H9 (cell line): ENCODE data around the gene PPARD. TPM values are rescaled to one million over a fixed set of nuclear protein-coding genes. Genes with fewer than 3 reads are reported as not detected.

Experiments used
- DNase-seq: peaks from one replicate; pipeline ENCODE4 v3.0.0-alpha.2; 2017
- H2AFZ ChIP-seq: one replicate; pipeline ENCODE4 v1.6.1; 2013; ENCODE audit warnings: mild to moderate bottlenecking, low read length, control low read depth, moderate library complexity
- H2AK5ac ChIP-seq: 2 replicates; pipeline ENCODE4 v1.6.1; 2013; ENCODE audit warnings: low read length, control low read depth, mixed read lengths; ENCODE audit not compliant: insufficient read length
- H2BK120ac ChIP-seq: one replicate; pipeline ENCODE4 v1.6.1; 2013; ENCODE audit warnings: low read depth, mild to moderate bottlenecking, low read length, control low read depth, inconsistent platforms; ENCODE audit not compliant: poor library complexity, severe bottlenecking
- H2BK12ac ChIP-seq: 2 replicates; pipeline ENCODE4 v1.6.1; 2013; ENCODE audit warnings: low read length, control low read depth, mixed read lengths, low read depth; ENCODE audit not compliant: insufficient read length
- H2BK15ac ChIP-seq: 2 replicates; pipeline ENCODE4 v1.6.1; 2013; ENCODE audit warnings: low read depth, low read length, control low read depth
- H2BK20ac ChIP-seq: one replicate; pipeline ENCODE4 v1.6.1; 2013; ENCODE audit warnings: low read depth, mild to moderate bottlenecking, low read length, control low read depth, inconsistent platforms; ENCODE audit not compliant: poor library complexity, severe bottlenecking
- H2BK5ac ChIP-seq: 2 replicates; pipeline ENCODE4 v1.6.1; 2013; ENCODE audit warnings: low read length, control low read depth, mixed read lengths; ENCODE audit not compliant: insufficient read length
- H3K14ac ChIP-seq: 2 replicates; pipeline ENCODE4 v1.6.1; 2013; ENCODE audit warnings: low read length, control low read depth; ENCODE audit not compliant: insufficient read depth
- H3K18ac ChIP-seq: 2 replicates; pipeline ENCODE4 v1.6.1; 2013; ENCODE audit warnings: low read depth, mild to moderate bottlenecking, mixed read lengths, low read length, control low read depth; ENCODE audit not compliant: insufficient read length
- H3K23ac ChIP-seq: 2 replicates; pipeline ENCODE4 v1.6.1; 2013; ENCODE audit warnings: low read length, control low read depth, mixed read lengths, low read depth; ENCODE audit not compliant: insufficient read length
- H3K23me2 ChIP-seq: 2 replicates; pipeline ENCODE4 v1.6.1; 2013; ENCODE audit warnings: low read depth, mild to moderate bottlenecking, mixed read lengths, low read length, control low read depth; ENCODE audit not compliant: insufficient read length, poor library complexity, severe bottlenecking
- H3K27ac ChIP-seq: 2 replicates; pipeline ENCODE4 v1.5.1; 2013; ENCODE audit warnings: low read length, control low read depth, mixed read lengths, low read depth; ENCODE audit not compliant: insufficient read length
- H3K27me3 ChIP-seq: 2 replicates; pipeline ENCODE4 v1.6.1; 2013; ENCODE audit warnings: low read length, control low read depth, inconsistent platforms; ENCODE audit not compliant: insufficient read depth
- H3K4ac ChIP-seq: 2 replicates; pipeline ENCODE4 v1.6.1; 2013; ENCODE audit warnings: low read depth, mild to moderate bottlenecking, control low read depth, inconsistent platforms, low read length, moderate library complexity
- H3K4me1 ChIP-seq: 2 replicates; pipeline ENCODE4 v1.6.1; 2013; ENCODE audit warnings: low read length, control low read depth, inconsistent platforms; ENCODE audit not compliant: insufficient read depth
- H3K4me2 ChIP-seq: 2 replicates; pipeline ENCODE4 v1.6.1; 2013; ENCODE audit warnings: low read length, control low read depth, mixed read lengths; ENCODE audit not compliant: insufficient read length, insufficient read depth
- H3K56ac ChIP-seq: 2 replicates; pipeline ENCODE4 v1.6.1; 2013; ENCODE audit warnings: low read depth, mild to moderate bottlenecking, mixed read lengths, low read length, control low read depth; ENCODE audit not compliant: insufficient read length
- H3K79me1 ChIP-seq: 2 replicates; pipeline ENCODE4 v1.6.1; 2013; ENCODE audit warnings: low read depth, mild to moderate bottlenecking, moderate library complexity, low read length, control low read depth, inconsistent platforms; ENCODE audit not compliant: insufficient read depth, poor library complexity, severe bottlenecking
- H3K79me2 ChIP-seq: 2 replicates; pipeline ENCODE4 v1.6.1; 2013; ENCODE audit warnings: low read length, control low read depth, inconsistent platforms; ENCODE audit not compliant: insufficient read depth
- H3K9ac ChIP-seq: 2 replicates; pipeline ENCODE4 v1.6.1; 2013; ENCODE audit warnings: low read length, control low read depth, mixed read lengths; ENCODE audit not compliant: insufficient read length; ENCODE audit errors: extremely low read depth
- H3K9me3 ChIP-seq: one replicate; pipeline ENCODE4 v1.6.1; 2013; ENCODE audit warnings: low read depth, low read length, inconsistent platforms; ENCODE audit not compliant: control insufficient read depth
- H3T11ph ChIP-seq: one replicate; pipeline ENCODE4 v1.6.1; 2013; ENCODE audit warnings: mild to moderate bottlenecking, low read length, control low read depth, inconsistent platforms
- H4K20me1 ChIP-seq: one replicate; pipeline ENCODE4 v1.6.1; 2013; ENCODE audit not compliant: control insufficient read depth, insufficient read length, insufficient read depth
- H4K5ac ChIP-seq: 2 replicates; pipeline ENCODE4 v1.6.1; 2013; ENCODE audit warnings: low read depth, mild to moderate bottlenecking, mixed read lengths, low read length, control low read depth; ENCODE audit not compliant: insufficient read length
- H4K8ac ChIP-seq: replicated peaks from 2 replicates; pipeline ENCODE4 v1.6.1; 2013; ENCODE audit warnings: low read length, control low read depth, mixed read lengths, low read depth; ENCODE audit not compliant: insufficient read length
- H4K91ac ChIP-seq: 2 replicates; pipeline ENCODE4 v1.6.1; 2013; ENCODE audit warnings: low read depth, mild to moderate bottlenecking, moderate library complexity, mixed read lengths, low read length, control low read depth; ENCODE audit not compliant: insufficient read length
- H3K27ac Mint-ChIP-seq, 3 experiments: 2 replicates in 2 of 3; 3 replicates in 1 of 3; pipeline ENCODE4 v1.8.0; 2020 to 2021; ENCODE audit warnings: mixed read lengths in 3 of 3, mild to moderate bottlenecking in 1 of 3, moderate library complexity in 1 of 3
- H3K27me3 Mint-ChIP-seq: 2 replicates; pipeline ENCODE4 v1.8.0; 2021; ENCODE audit warnings: low read depth, mild to moderate bottlenecking, moderate library complexity, mixed read lengths
- H3K36me3 Mint-ChIP-seq, 3 experiments: 2 replicates in 2 of 3; 3 replicates in 1 of 3; pipeline ENCODE4 v1.8.0; 2020 to 2021; ENCODE audit warnings: low read depth in 3 of 3, mixed read lengths in 3 of 3; ENCODE audit not compliant: insufficient read depth in 1 of 3
- H3K4me1 Mint-ChIP-seq, 2 experiments: 2 replicates each; pipeline ENCODE4 v1.8.0; 2020; ENCODE audit warnings: mixed read lengths in 2 of 2
- H3K4me3 Mint-ChIP-seq, 2 experiments: 2 replicates in 1 of 2; 3 replicates in 1 of 2; pipeline ENCODE4 v1.8.0; 2020 to 2021; ENCODE audit warnings: mild to moderate bottlenecking in 2 of 2, mixed read lengths in 2 of 2, moderate library complexity in 1 of 2
- H3K9me3 Mint-ChIP-seq, 2 experiments: 2 replicates in 1 of 2; 3 replicates in 1 of 2; pipeline ENCODE4 v1.8.0; 2020; ENCODE audit warnings: mild to moderate bottlenecking in 2 of 2, mixed read lengths in 2 of 2, moderate library complexity in 1 of 2
- CTCF ChIP-seq: fragments of 200-600 bp; sonication (generic); conservative IDR thresholded peaks from 3 replicates; pipeline ENCODE4 v1.8.0; 2021; ENCODE audit warnings: antibody characterized with exemption, mild to moderate bottlenecking
- WGBS: extraction: QIAGEN DNeasy Blood & Tissue Kit; methylation state at CpG from one replicate; pipeline ENCODE4 v1.1.7; 2013; ENCODE audit warnings: missing lambda C conversion rate, low lambda C conversion rate, mixed read lengths; ENCODE audit not compliant: insufficient read length; ENCODE audit errors: extremely low coverage; 5-methylcytosine and 5-hydroxymethylcytosine counted together
- total RNA-seq: library from RNA; stranded (reverse); gene quantifications from 2 replicates; pipeline ENCODE4 v1.2.1, GENCODE V29; 2021

PPARD gene
- total RNA-seq, 1 experiment from 2014 or later, result 11.7 TPM

- Histone ChIP-seq H2BK5ac (no peak overlapping the region), H3K14ac (no peak overlapping the region), H3K4ac (no peak overlapping the region), H3K27ac (no peak overlapping the region), H3K18ac (no peak overlapping the region), H4K8ac (no peak overlapping the region), H3K9ac (no peak overlapping the region), H3T11ph (no peak overlapping the region), H2AFZ (no peak overlapping the region), H2BK15ac (no peak overlapping the region), H2BK12ac (no peak overlapping the region), H3K79me1 (no peaks in the 10 kb centered on the region), H3K23ac (no peak overlapping the region), H2BK20ac (no peak overlapping the region), H3K56ac (no peak overlapping the region), H4K91ac (no peak overlapping the region), H3K4me2 (no peak overlapping the region), H2AK5ac (no peak overlapping the region), H4K5ac (no peak overlapping the region), H2BK120ac (no peak overlapping the region), H3K9me3 (no peaks in the 10 kb centered on the region), H3K27me3 (no peaks in the 10 kb centered on the region), H3K4me1 (no peaks in the 10 kb centered on the region; the same call in 1 of the 2 replicates), H3K79me2 (no peaks in the 10 kb centered on the region), H3K23me2 (no peaks in the 10 kb centered on the region), H4K20me1 (no peaks in the 10 kb centered on the region)
- peak; percentile 79 for DNase-seq
- H3K4me1 Mint-ChIP-seq, result peaks cover 9% of the 10 kb centered on the region in 2 experiments
- H3K27me3 Mint-ChIP-seq, result peaks cover 8% of the 10 kb centered on the region
- H3K36me3 Mint-ChIP-seq, result peaks cover 0 to 3% (median 3%) of the 10 kb centered on the region in 3 experiments; a peak in 4 of 7 replicates
- TF ChIP-seq CTCF, result peak; percentile 72
- H3K4me3 Mint-ChIP-seq, result no peak overlapping the region
- no peak overlapping the region; a peak in 1 of 7 replicates for H3K27ac Mint-ChIP-seq
- WGBS, result no CpG with 5 or more reads among the region's 7 CpGs
- peaks cover 5 to 10% of the 10 kb centered on the region in 2 experiments for H3K9me3 Mint-ChIP-seq
These were observed 14.9 kb upstream of the PPARD start for GRCh38 chr6:35327349-35328027.
